ENCODE results near the gene CFAP61. TPM values are rescaled to one million over a fixed set of nuclear protein-coding genes. Genes with fewer than 3 reads are reported as not detected.

The CFAP61 gene
- total and polyA plus RNA-seq, 5 donors from 2014 or later = not detected

DNA sequence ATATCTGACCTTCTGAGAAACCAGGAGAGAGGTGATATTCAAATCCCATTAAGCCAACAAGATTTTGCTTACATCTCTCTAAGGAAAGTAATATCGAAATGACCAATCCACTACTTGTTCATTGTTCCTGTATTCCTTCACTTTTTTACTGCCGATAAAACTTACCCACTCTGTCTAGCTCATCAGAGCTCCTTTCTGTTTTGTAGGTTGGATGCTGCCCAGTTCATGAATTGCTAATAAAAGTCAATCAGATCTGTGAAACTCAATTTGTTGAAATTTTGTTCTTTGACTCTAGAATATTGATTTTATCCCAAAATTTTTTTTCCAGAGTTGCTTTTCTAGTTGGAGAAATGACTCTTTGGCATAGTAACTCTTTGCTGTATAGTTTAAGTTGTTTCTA, 166.7 kb downstream of the CFAP61 start:
- DNase-seq (no peak), ATAC-seq (ENCODE audit: low read depth in 2 of 2) (no peak)
- Histone ChIP-seq H3K27me3 (ENCODE audit: control insufficient read depth, insufficient read depth, low read length) (no peaks in the 10 kb centered on the region), H3K9me3 (ENCODE audit: control insufficient read depth in 2 of 2, low read length in 2 of 2) (peaks cover 0 to 3% of the 10 kb centered on the region in 2 experiments), H3K27ac (ENCODE audit: insufficient read depth, low read length, poor library complexity, severe bottlenecking) (no peak overlapping the region), H3K36me3 (ENCODE audit: control insufficient read depth, insufficient read depth, low read length) (no peaks in the 10 kb centered on the region), H3K4me3 (ENCODE audit: low read depth, low read length) (no peak overlapping the region), H3K4me1 (ENCODE audit: control insufficient read depth, insufficient read depth, low read length, poor library complexity, severe bottlenecking) (no peaks in the 10 kb centered on the region)
- H3K27ac Mint-ChIP-seq = no peak overlapping the region
- no peaks in the 10 kb centered on the region for H3K36me3 Mint-ChIP-seq
- H3K27me3 Mint-ChIP-seq = peaks cover 11% of the 10 kb centered on the region
- no peaks in the 10 kb centered on the region for H3K4me1 Mint-ChIP-seq
- H3K9me3 Mint-ChIP-seq = peaks cover 0 to 9% (median 4%) of the 10 kb centered on the region in 7 donors
- H3K4me3 Mint-ChIP-seq = no peak overlapping the region

GRCh38 chr20:20220134-20220533, 167.8 kb downstream of the CFAP61 start:
- no peak for ATAC-seq (ENCODE audit: low read depth in 2 of 2)
- peaks cover 0 to 3% of the 10 kb centered on the region in 2 experiments for H3K9me3 ChIP-seq (ENCODE audit: control insufficient read depth in 2 of 2, low read length in 2 of 2)
- DNase-seq = no peak
- Mint-ChIP-seq H3K36me3 (no peaks in the 10 kb centered on the region), H3K27ac (no peak overlapping the region), H3K4me3 (no peak overlapping the region), H3K4me1 (no peaks in the 10 kb centered on the region), H3K9me3 (peaks cover 0 to 9% (median 4%) of the 10 kb centered on the region in 7 donors), H3K27me3 (peaks cover 11% of the 10 kb centered on the region)
- H3K27ac ChIP-seq (ENCODE audit: insufficient read depth, low read length, poor library complexity, severe bottlenecking) = no peak overlapping the region
- no peak overlapping the region for H3K4me3 ChIP-seq (ENCODE audit: low read depth, low read length)
- H3K27me3 ChIP-seq (ENCODE audit: control insufficient read depth, insufficient read depth, low read length) = no peaks in the 10 kb centered on the region
- no peaks in the 10 kb centered on the region for H3K36me3 ChIP-seq (ENCODE audit: control insufficient read depth, insufficient read depth, low read length)
- H3K4me1 ChIP-seq (ENCODE audit: control insufficient read depth, insufficient read depth, low read length, poor library complexity, severe bottlenecking) = no peaks in the 10 kb centered on the region

GRCh38 chr20:20223981-20224380, 171.6 kb downstream of the CFAP61 start:
- H3K4me1 ChIP-seq (ENCODE audit: control insufficient read depth, insufficient read depth, low read length, poor library complexity, severe bottlenecking) = no peaks in the 10 kb centered on the region
- H3K27me3 Mint-ChIP-seq = peaks cover 11% of the 10 kb centered on the region
- no peak overlapping the region for H3K27ac ChIP-seq (ENCODE audit: insufficient read depth, low read length, poor library complexity, severe bottlenecking)
- no peaks in the 10 kb centered on the region for H3K27me3 ChIP-seq (ENCODE audit: control insufficient read depth, insufficient read depth, low read length)
- H3K4me3 Mint-ChIP-seq = no peak overlapping the region
- H3K9me3 Mint-ChIP-seq = peaks cover 0 to 17% (median 3%) of the 10 kb centered on the region in 7 donors
- H3K4me1 Mint-ChIP-seq = no peaks in the 10 kb centered on the region
- H3K27ac Mint-ChIP-seq = no peak overlapping the region
- H3K4me3 ChIP-seq (ENCODE audit: low read depth, low read length) = no peak overlapping the region
- H3K36me3 ChIP-seq (ENCODE audit: control insufficient read depth, insufficient read depth, low read length) = no peaks in the 10 kb centered on the region
- ATAC-seq (ENCODE audit: low read depth in 2 of 2) (no peak), DNase-seq (no peak)
- H3K36me3 Mint-ChIP-seq = no peaks in the 10 kb centered on the region
- H3K9me3 ChIP-seq (ENCODE audit: control insufficient read depth in 2 of 2, low read length in 2 of 2) = no peaks in the 10 kb centered on the region

DNA sequence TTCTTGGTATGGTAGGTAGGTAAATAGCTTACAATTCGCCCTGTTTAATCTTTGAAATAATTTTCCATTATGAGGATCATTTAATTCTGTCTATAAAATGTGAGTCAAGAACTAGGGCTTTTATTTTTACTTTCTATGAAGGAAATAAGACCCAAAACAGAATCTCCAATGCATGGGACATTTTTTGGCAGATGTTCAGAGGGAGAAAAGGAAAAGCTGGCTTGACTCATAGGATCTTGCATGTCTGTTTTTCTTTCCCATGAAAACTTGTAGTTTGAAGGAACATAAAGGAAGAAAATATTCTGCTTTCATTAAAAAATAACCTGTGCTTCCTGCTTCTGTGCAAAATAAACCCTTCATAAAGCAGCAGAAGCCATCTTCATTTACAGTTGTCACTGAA, 172.5 kb downstream of the CFAP61 start:
- Mint-ChIP-seq H3K36me3 (no peaks in the 10 kb centered on the region), H3K9me3 (peaks cover 0 to 15% (median 3%) of the 10 kb centered on the region in 7 donors), H3K4me3 (no peak overlapping the region), H3K4me1 (no peaks in the 10 kb centered on the region), H3K27ac (no peak overlapping the region), H3K27me3 (peaks cover 11% of the 10 kb centered on the region)
- H3K27ac ChIP-seq (ENCODE audit: insufficient read depth, low read length, poor library complexity, severe bottlenecking) = no peak overlapping the region
- H3K4me1 ChIP-seq (ENCODE audit: control insufficient read depth, insufficient read depth, low read length, poor library complexity, severe bottlenecking) = no peaks in the 10 kb centered on the region
- H3K9me3 ChIP-seq (ENCODE audit: control insufficient read depth in 2 of 2, low read length in 2 of 2) = no peaks in the 10 kb centered on the region
- no peak for DNase-seq
- H3K4me3 ChIP-seq (ENCODE audit: low read depth, low read length) = no peak overlapping the region
- ATAC-seq (ENCODE audit: low read depth in 2 of 2) = no peak
- no peaks in the 10 kb centered on the region for H3K27me3 ChIP-seq (ENCODE audit: control insufficient read depth, insufficient read depth, low read length)
- no peaks in the 10 kb centered on the region for H3K36me3 ChIP-seq (ENCODE audit: control insufficient read depth, insufficient read depth, low read length)

DNA sequence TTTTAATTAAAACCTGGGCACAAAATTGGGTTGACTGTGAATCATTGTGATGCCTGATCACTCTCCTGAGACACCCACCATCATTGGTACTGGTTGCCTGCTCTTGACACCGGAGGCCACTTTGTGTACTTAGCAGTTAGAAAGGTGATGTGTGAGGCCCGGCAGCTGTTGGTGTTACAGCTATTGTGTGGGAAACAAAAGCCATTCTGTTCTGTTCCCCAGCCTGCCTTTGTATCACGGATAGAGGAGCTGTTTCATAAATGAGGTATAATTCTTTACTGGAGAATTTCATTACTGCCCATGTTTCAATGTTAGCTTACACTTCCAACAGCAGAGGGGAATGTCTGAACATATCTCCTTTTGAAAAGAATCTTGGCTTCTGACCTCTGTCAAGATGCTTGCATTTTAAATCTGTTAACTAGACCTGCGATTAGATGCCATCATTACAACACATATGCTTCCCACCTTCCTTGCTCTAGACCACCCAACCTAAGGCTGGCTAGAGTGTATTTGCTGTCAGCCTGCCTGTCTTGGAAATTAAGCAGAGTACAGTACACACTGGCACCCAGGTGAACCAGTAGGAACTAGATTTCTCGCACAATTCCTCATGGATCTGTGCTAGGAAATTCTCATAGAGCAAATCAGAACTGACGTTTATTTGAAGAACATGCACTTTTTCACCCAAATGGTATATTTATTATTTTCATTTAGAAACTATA, 173.2 kb downstream of the CFAP61 start:
- H3K4me1 Mint-ChIP-seq = no peaks in the 10 kb centered on the region
- no peak for ATAC-seq (ENCODE audit: low read depth in 2 of 2)
- no peaks in the 10 kb centered on the region for H3K4me1 ChIP-seq (ENCODE audit: control insufficient read depth, insufficient read depth, low read length, poor library complexity, severe bottlenecking)
- H3K27me3 ChIP-seq (ENCODE audit: control insufficient read depth, insufficient read depth, low read length) = no peaks in the 10 kb centered on the region
- no peak overlapping the region for H3K27ac Mint-ChIP-seq
- H3K4me3 ChIP-seq (ENCODE audit: low read depth, low read length) = no peak overlapping the region
- H3K9me3 ChIP-seq (ENCODE audit: control insufficient read depth in 2 of 2, low read length in 2 of 2) = no peaks in the 10 kb centered on the region
- no peak for DNase-seq
- no peaks in the 10 kb centered on the region for H3K36me3 Mint-ChIP-seq
- H3K27ac ChIP-seq (ENCODE audit: insufficient read depth, low read length, poor library complexity, severe bottlenecking) = no peak overlapping the region
- H3K27me3 Mint-ChIP-seq = peaks cover 14% of the 10 kb centered on the region
- peaks cover 0 to 15% (median 3%) of the 10 kb centered on the region in 7 donors for H3K9me3 Mint-ChIP-seq
- H3K36me3 ChIP-seq (ENCODE audit: control insufficient read depth, insufficient read depth, low read length) = no peaks in the 10 kb centered on the region
- no peak overlapping the region for H3K4me3 Mint-ChIP-seq

DNA sequence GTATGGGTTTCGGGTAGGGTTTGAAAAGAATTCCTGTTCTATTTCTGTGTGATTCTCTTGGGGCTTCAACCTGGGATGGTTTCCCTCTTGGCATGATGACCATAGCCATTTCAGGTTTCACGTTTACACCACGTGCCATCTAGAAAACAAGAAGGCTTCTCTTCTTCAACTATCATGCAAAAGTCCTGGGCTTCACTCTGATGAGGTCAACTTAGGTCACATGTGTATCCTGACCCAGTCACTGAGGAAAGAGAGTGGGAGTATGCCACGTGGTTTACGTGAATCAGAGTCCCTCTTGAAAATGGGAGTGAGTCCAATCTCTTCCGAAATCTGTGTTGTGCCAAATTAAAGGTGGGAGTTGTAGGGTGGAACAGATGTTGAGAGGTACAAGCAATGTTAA, 174.2 kb downstream of the CFAP61 start:
- Mint-ChIP-seq H3K27ac (no peak overlapping the region), H3K4me3 (no peak overlapping the region), H3K4me1 (no peaks in the 10 kb centered on the region), H3K36me3 (no peaks in the 10 kb centered on the region), H3K27me3 (peaks cover 16% of the 10 kb centered on the region), H3K9me3 (peaks cover 0 to 15% (median 3%) of the 10 kb centered on the region in 7 donors)
- H3K36me3 ChIP-seq (ENCODE audit: control insufficient read depth, insufficient read depth, low read length) = no peaks in the 10 kb centered on the region
- H3K27ac ChIP-seq (ENCODE audit: insufficient read depth, low read length, poor library complexity, severe bottlenecking) = no peak overlapping the region
- no peaks in the 10 kb centered on the region for H3K27me3 ChIP-seq (ENCODE audit: control insufficient read depth, insufficient read depth, low read length)
- no peak overlapping the region for H3K4me3 ChIP-seq (ENCODE audit: low read depth, low read length)
- H3K9me3 ChIP-seq (ENCODE audit: control insufficient read depth in 2 of 2, low read length in 2 of 2) = no peaks in the 10 kb centered on the region
- no peak for ATAC-seq (ENCODE audit: low read depth in 2 of 2)
- no peaks in the 10 kb centered on the region for H3K4me1 ChIP-seq (ENCODE audit: control insufficient read depth, insufficient read depth, low read length, poor library complexity, severe bottlenecking)
- no peak for DNase-seq

DNA sequence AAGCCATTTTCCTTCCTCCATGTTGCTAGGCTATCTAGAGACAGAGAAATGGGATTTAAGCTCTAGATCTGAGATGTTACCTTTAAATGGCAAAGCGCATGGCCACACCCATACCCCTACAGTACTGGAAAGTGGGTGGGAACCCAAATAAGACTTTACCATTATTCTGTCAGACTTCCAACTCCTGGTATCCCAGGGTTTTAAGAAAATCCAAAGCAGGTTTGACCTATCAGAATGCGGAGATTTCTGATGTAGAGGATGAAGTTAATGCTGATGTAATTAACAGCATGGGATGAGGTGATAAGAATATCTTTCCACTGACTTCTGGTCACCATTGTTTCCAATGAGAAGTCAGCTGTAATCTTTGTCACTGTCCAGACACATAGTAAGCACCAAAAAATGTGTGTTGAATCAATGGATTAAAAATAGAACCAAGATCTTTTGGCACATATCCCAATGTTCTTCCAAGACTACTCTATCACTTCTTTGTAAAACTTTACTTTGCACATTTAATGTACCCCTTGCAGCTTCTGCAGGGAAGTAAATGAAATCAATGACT, 174.8 kb downstream of the CFAP61 start:
- H3K27me3 ChIP-seq (ENCODE audit: control insufficient read depth, insufficient read depth, low read length) = no peaks in the 10 kb centered on the region
- H3K36me3 ChIP-seq (ENCODE audit: control insufficient read depth, insufficient read depth, low read length) = no peaks in the 10 kb centered on the region
- Mint-ChIP-seq H3K36me3 (no peaks in the 10 kb centered on the region), H3K4me3 (no peak overlapping the region), H3K9me3 (peaks cover 0 to 15% (median 3%) of the 10 kb centered on the region in 7 donors), H3K27me3 (peaks cover 16% of the 10 kb centered on the region), H3K4me1 (no peaks in the 10 kb centered on the region), H3K27ac (no peak overlapping the region)
- no peaks in the 10 kb centered on the region for H3K4me1 ChIP-seq (ENCODE audit: control insufficient read depth, insufficient read depth, low read length, poor library complexity, severe bottlenecking)
- no peak for DNase-seq
- no peak overlapping the region for H3K27ac ChIP-seq (ENCODE audit: insufficient read depth, low read length, poor library complexity, severe bottlenecking)
- no peak for ATAC-seq (ENCODE audit: low read depth in 2 of 2)
- no peaks in the 10 kb centered on the region for H3K9me3 ChIP-seq (ENCODE audit: control insufficient read depth in 2 of 2, low read length in 2 of 2)
- no peak overlapping the region for H3K4me3 ChIP-seq (ENCODE audit: low read depth, low read length)

- Histone ChIP-seq H3K4me1 (ENCODE audit: control insufficient read depth, insufficient read depth, low read length, poor library complexity, severe bottlenecking) (no peaks in the 10 kb centered on the region), H3K36me3 (ENCODE audit: control insufficient read depth, insufficient read depth, low read length) (no peaks in the 10 kb centered on the region), H3K27me3 (ENCODE audit: control insufficient read depth, insufficient read depth, low read length) (no peaks in the 10 kb centered on the region), H3K9me3 (ENCODE audit: control insufficient read depth in 2 of 2, low read length in 2 of 2) (no peaks in the 10 kb centered on the region), H3K4me3 (ENCODE audit: low read depth, low read length) (no peak overlapping the region), H3K27ac (ENCODE audit: insufficient read depth, low read length, poor library complexity, severe bottlenecking) (no peak overlapping the region)
- ATAC-seq (ENCODE audit: low read depth in 2 of 2) (no peak), DNase-seq (no peak)
- Mint-ChIP-seq H3K27me3 (peaks cover 18% of the 10 kb centered on the region), H3K4me1 (no peaks in the 10 kb centered on the region), H3K36me3 (no peaks in the 10 kb centered on the region), H3K4me3 (no peak overlapping the region), H3K9me3 (peaks cover 0 to 15% (median 3%) of the 10 kb centered on the region in 7 donors), H3K27ac (no peak overlapping the region)
Measured at GRCh38 chr20:20228351-20228750, 176.0 kb downstream of the CFAP61 start.
